Lower leg skin (tissue), 3 donors: ENCODE results near the gene PRG2.

Experiments
- CTCF ChIP-seq, 3 donors: fragments of 450-650 bp; IDR thresholded peaks; one replicate each; pipeline ENCODE4 v1.5.1; 2016; ENCODE audit warnings: antibody characterized with exemption in 3 of 3, mild to moderate bottlenecking in 3 of 3, moderate library complexity in 2 of 3
- POLR2A ChIP-seq, 2 donors: fragments of 450-650 bp; IDR thresholded peaks; one replicate each; pipeline ENCODE4 v1.6.1; 2016 to 2017; ENCODE audit warnings: antibody characterized with exemption in 2 of 2, mild to moderate bottlenecking in 1 of 2, moderate library complexity in 1 of 2

GRCh38 chr11:57354699-57355098, 35.8 kb downstream of the PRG2 start:
- TF ChIP-seq POLR2A (IDR thresholded peaks at IDR 0.05) (no peak), CTCF (IDR thresholded peaks at IDR 0.05) (no peak)
